Smooth muscle cell (in vitro differentiated cells): ENCODE data around the gene CCDC13. TPM values are rescaled to one million over a fixed set of nuclear protein-coding genes. Genes with fewer than 3 reads are reported as not detected.
"Not testable (repeated sequence)": the region's sequence is repeated elsewhere in the genome, so short reads cannot be mapped to it uniquely, and the experiment has no call there.

Source experiments
- DNase-seq: peaks from one replicate; lab custom pipeline; 2025; ENCODE audit not compliant: unreplicated experiment; lab: John Stamatoyannopoulos, UW
- H2AFZ ChIP-seq: fragments of 200-600 bp; sonication (generic); 2 replicates; pipeline ENCODE4 v1.6.0; 2016; ENCODE audit warnings: antibody characterized with exemption, low read depth, mild to moderate bottlenecking
- H3F3A ChIP-seq: fragments of 200-600 bp; sonication (generic); 2 replicates; pipeline ENCODE4 v1.6.0; 2017; ENCODE audit warnings: antibody characterized with exemption, low read depth
- H3K27ac ChIP-seq: fragments of 200-600 bp; sonication (generic); 2 replicates; pipeline ENCODE4 v1.5.1; 2016; ENCODE audit warnings: low read depth, mild to moderate bottlenecking
- H3K27me3 ChIP-seq: fragments of 200-600 bp; sonication (generic); 2 replicates; pipeline ENCODE4 v1.6.1; 2016; ENCODE audit warnings: low read depth, mild to moderate bottlenecking
- H3K36me3 ChIP-seq: fragments of 200-600 bp; sonication (generic); 2 replicates; pipeline ENCODE4 v1.5.1; 2016; ENCODE audit warnings: low read depth
- H3K4me1 ChIP-seq: fragments of 200-600 bp; sonication (generic); 2 replicates; pipeline ENCODE4 v1.5.1; 2016; ENCODE audit warnings: low read depth
- H3K4me2 ChIP-seq: fragments of 200-600 bp; sonication (generic); 2 replicates; pipeline ENCODE4 v1.6.0; 2016; ENCODE audit warnings: mild to moderate bottlenecking
- H3K4me3 ChIP-seq: fragments of 200-600 bp; sonication (generic); 2 replicates; pipeline ENCODE4 v1.5.1; 2016; ENCODE audit warnings: mild to moderate bottlenecking
- H3K79me2 ChIP-seq: fragments of 200-600 bp; sonication (generic); 2 replicates; pipeline ENCODE4 v1.6.0; 2016; ENCODE audit warnings: low read depth, mild to moderate bottlenecking
- H3K9ac ChIP-seq: fragments of 200-600 bp; sonication (generic); 2 replicates; pipeline ENCODE4 v1.6.0; 2016; ENCODE audit warnings: low read depth
- H3K9me3 ChIP-seq: fragments of 200-600 bp; sonication (generic); replicated peaks from 2 replicates; pipeline ENCODE4 v1.5.1; 2016; ENCODE audit warnings: low read depth
- H4K20me1 ChIP-seq: fragments of 200-600 bp; sonication (generic); 2 replicates; pipeline ENCODE4 v1.6.0; 2016; ENCODE audit warnings: low read depth
- CTCF ChIP-seq: fragments of 200-600 bp; sonication (generic); IDR thresholded peaks from 2 replicates; pipeline ENCODE4 v1.5.1; 2017; ENCODE audit warnings: borderline replicate concordance, mild to moderate bottlenecking, antibody characterized with exemption; ENCODE audit not compliant: insufficient read depth, poor library complexity, severe bottlenecking
- WGBS: methylation state at CpG from one replicate; pipeline ENCODE4 v1.1.7; 2016; ENCODE audit warnings: low lambda C conversion rate; 5-methylcytosine and 5-hydroxymethylcytosine counted together
- polyA plus RNA-seq: library from polyadenylated mRNA; unstranded; fragments of >200 nt; fragmentation: Nextera tagmentation; extraction: Ambion mirVana; gene quantifications from 2 replicates; pipeline ENCODE4 v1.2.1, GENCODE V29; 2016
- total RNA-seq: library from RNA; depleted of rRNA; stranded (reverse); fragments of >200 nt; gene quantifications from 2 replicates; pipeline ENCODE4 v1.2.3, GENCODE V29; 2014

CCDC13 gene
- total and polyA plus RNA-seq, 2 experiments from 2014 or later, result not detected

DNA sequence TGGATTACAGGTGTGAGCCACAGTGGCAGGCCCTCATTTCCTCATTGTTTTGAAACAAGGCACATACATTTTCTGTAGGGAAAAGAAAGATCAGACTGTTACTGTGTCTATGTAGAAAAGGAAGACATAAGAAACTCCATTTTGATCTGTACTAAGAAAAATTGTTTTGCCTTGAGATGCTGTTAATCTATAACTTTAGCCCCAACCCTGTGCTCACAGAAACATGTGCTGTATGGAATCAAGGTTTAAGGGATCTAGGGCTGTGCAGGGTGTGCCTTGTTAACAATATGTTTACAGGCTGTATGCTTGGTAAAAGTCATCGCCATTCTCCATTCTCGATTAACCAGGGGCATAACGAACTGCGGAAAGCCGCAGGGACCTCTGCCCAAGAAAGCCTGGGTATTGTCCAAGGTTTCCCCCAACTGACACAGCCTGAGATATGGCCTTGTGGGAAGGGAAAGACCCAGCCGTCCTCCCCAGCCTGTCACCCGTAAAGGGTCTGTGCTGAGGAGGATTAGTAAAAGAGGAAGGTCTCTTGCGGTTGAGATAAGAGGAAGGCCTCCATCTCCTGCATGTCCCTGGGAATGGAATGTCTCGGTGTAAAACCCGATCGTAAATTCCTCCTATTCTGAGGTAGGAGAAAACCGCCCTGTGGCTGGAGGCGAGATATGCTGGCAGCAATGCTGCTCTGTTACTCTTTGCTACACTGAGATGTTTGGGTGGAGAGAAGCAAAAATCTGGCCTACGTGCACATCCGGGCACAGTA is 38.2 kb upstream of the CCDC13 start:
- Histone ChIP-seq H3K27ac (peak overlapping the region; percentile 70), H3K4me2 (peak overlapping the region; percentile 69), H2AFZ (peak overlapping the region; percentile 49)
- not testable (repeated sequence) for H3K9me3 ChIP-seq, H3K4me3 ChIP-seq, H3F3A ChIP-seq, H3K4me1 ChIP-seq, H3K36me3 ChIP-seq, H3K27me3 ChIP-seq, H4K20me1 ChIP-seq, DNase-seq, H3K9ac ChIP-seq, H3K79me2 ChIP-seq
- WGBS, result 17% methylated on average over 15 of the region's 15 CpGs

GRCh38 chr3:42810706-42811105 is 37.7 kb upstream of the CCDC13 start:
- peak overlapping the region; percentile 70 for H3K27ac ChIP-seq

GRCh38 chr3:42809202-42809601 is 36.1 kb upstream of the CCDC13 start, which contains the start of gene ACKR2:
Gene ACKR2 (plus strand): TSS chr3:42809445. CDS start chr3:42864503, 55,058 bp downstream.
- DNase-seq, result no peak
- no peak for TF ChIP-seq CTCF

More at GRCh38 chr3:42810706-42811105, 37.7 kb upstream of the CCDC13 start:
- H3K4me3 ChIP-seq, H3K4me1 ChIP-seq, H4K20me1 ChIP-seq, H3K36me3 ChIP-seq, H3K9me3 ChIP-seq, H3F3A ChIP-seq, H2AFZ ChIP-seq, H3K79me2 ChIP-seq, DNase-seq, H3K27me3 ChIP-seq: not testable (repeated sequence)
- Histone ChIP-seq H3K4me2 (peak overlapping the region; percentile 23), H3K9ac (peak overlapping the region; percentile 30)
- 75% methylated on average over 10 of the region's 10 CpGs for WGBS

DNA sequence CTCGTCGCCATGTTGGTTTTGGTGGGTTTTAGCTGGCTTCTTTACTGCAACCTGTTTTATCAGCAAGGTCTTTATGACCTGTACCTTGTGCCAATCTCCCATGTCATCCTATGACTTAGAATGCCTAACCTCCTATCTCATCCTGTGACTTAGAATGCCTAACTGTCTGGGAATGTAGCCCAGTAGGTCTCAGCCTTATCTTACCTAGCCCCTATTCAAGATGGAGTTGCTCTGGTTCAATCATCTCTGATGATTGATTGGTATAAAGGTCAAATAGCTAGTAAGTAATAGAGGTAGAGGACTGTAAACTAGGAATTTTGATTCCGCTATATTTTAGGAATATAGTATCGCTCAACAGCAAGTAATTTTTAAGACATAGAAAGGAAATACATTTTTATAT is 34.9 kb upstream of the CCDC13 start:
- Histone ChIP-seq H3K4me2 (no peak overlapping the region), H3K4me3 (no peak overlapping the region), H3K27ac (peak overlapping the region; percentile 70), H3K9ac (peak overlapping the region; percentile 36), H3F3A (peaks cover 11% of the 10 kb centered on the region), H3K36me3 (no peaks in the 10 kb centered on the region), H3K4me1 (peaks cover 12% of the 10 kb centered on the region), H4K20me1 (peaks cover 3% of the 10 kb centered on the region), H3K9me3 (no peaks in the 10 kb centered on the region), H3K27me3 (no peaks in the 10 kb centered on the region), H2AFZ (no peak overlapping the region), H3K79me2 (peaks cover 9% of the 10 kb centered on the region)
- no peak for TF ChIP-seq CTCF
- DNase-seq, result no peak
- 89% methylated on average over 4 of the region's 4 CpGs for WGBS

More at GRCh38 chr3:42809202-42809601, 36.1 kb upstream of the CCDC13 start, which contains the start of gene ACKR2:
- Histone ChIP-seq H3K9ac (peak within 1 kb of the TSS; percentile 36), H3K4me1 (peaks cover 6% of the 10 kb centered on the region), H3K4me2 (peak within 1 kb of the TSS; percentile 39), H3K36me3 (no peaks in the 10 kb centered on the region), H2AFZ (no peak within 1 kb of the TSS), H3K9me3 (no peaks in the 10 kb centered on the region), H4K20me1 (no peaks in the 10 kb centered on the region), H3K27me3 (no peaks in the 10 kb centered on the region), H3K79me2 (no peaks in the 10 kb centered on the region), H3K27ac (peak within 1 kb of the TSS; percentile 70), H3K4me3 (peak within 1 kb of the TSS; percentile 22), H3F3A (no peaks in the 10 kb centered on the region)
- 79% methylated on average over 5 of the region's 5 CpGs for WGBS
